ENCODE results near the gene IL17D.

Gene IL17D

DNA sequence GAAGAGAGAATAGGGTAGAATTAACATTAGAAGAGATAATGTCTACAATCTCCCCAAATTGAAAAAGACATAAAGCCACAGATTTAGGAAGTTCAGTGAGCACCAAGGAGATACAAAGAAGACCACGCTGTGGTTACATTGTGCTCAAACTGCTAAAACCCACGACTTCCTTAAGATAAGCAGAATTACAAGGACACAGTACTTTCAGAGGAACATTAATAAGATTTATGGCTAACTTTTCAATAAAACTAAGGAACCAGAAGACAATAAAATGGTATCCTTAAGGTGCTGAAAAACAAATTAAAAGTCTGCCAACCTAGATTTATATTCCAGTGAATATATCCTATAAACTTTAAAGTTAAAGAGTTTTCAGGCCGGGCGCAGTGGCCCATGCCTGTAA lies 7.4 kb upstream of the IL17D start:
- DNase-seq, result no peak

DNA sequence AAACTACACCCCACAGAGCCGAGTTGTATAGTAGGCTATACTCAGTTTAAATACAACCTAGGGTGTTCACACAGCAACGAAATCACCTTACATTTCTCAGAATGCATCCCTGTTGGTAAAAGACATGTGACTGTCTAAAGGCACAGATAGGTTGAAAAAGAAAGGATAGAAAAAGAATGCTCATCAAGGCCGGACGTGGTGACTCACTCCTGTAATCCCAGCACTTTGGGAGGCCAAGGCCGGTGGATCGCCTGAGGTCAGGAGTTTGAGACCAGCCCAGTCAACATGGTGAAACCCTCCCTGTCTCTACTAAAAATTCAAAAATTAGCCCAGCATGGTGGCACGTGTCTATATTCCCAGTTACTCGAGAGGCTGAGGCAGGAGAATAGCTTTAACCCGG lies 3.8 kb upstream of the IL17D start:
- no peak for DNase-seq

DNA sequence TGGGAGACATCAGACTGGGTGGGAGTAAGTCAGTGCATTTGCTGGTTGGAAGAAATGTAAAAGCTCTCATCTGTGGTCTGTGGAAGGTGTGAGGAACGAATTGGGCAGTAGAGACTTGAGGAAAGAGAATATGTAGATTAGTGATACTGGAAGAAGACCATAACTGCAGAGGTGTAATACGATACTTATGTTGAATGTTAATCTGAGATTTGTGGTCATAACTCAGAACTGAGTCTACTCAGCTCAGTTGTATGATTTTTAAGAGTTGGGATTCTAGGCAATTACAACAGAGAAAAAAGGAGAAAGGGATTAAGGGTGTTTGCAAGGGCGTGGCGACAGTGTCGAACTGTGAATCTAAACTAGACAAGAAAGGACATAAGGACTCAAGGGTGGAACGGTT lies 3.2 kb upstream of the IL17D start:
- no peak for DNase-seq

DNA sequence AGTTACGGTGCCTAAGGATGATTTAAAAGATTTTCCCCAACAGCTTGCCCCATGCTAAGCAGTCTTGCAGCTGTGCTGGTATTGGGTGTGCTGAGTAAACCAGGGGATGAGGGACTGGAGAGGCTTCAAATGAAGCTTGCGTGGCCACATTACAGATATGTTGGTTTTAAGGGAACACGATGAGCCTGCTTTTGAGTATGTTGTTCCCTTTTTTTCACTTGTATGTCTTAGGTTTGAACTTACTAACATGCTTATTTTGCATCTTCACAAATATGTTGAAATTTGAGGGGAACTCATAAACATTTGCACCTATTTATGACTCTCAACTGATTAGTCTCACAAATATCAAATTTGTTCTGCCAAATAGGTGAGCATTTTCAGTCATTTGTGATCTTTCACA lies 2.0 kb upstream of the IL17D start:
- no peak for DNase-seq

DNA sequence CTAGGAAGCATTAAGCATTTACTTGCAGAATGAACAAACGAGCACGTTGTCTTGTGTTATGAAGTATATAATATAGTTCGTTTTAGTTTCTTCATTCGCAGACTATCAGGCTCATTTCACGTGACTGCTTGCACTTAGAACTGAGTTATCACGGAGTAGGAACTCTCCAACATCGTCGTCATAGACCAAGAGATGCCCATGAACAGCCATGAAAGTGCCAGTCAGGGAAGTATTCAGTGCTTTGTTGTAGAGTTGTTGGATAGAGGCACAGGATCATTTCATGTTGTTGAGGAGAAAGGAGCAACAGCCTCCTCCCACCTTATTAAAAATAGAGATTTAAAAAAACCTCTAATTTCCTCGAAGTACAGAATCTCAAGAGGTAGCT lies 977 bp upstream of the IL17D start:
- DNase-seq, result no peak

DNA sequence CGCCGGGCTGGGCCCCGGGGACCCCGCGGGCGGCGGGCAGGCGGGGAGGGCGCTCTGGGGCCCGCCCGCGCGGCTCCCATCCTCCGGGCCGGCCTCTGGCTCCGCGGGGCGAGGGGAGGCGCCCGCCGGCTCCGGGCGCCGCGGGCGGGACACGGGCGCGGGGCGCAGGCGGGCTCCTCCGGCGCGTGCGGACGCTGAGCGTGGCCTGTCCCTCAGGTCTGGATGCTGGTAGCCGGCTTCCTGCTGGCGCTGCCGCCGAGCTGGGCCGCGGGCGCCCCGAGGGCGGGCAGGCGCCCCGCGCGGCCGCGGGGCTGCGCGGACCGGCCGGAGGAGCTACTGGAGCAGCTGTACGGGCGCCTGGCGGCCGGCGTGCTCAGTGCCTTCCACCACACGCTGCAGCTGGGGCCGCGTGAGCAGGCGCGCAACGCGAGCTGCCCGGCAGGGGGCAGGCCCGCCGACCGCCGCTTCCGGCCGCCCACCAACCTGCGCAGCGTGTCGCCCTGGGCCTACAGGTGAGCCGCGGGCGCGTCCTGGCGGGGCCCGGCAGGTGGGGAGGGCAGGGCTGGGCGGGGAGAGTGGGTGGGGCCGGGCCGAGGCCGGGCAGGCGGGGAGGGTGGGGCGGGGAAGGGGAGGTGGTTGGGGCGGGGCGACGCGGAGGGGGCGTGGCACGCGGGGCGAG lies 420 bp downstream of the IL17D start:
- peak; percentile 49 to 64 for DNase-seq

DNA sequence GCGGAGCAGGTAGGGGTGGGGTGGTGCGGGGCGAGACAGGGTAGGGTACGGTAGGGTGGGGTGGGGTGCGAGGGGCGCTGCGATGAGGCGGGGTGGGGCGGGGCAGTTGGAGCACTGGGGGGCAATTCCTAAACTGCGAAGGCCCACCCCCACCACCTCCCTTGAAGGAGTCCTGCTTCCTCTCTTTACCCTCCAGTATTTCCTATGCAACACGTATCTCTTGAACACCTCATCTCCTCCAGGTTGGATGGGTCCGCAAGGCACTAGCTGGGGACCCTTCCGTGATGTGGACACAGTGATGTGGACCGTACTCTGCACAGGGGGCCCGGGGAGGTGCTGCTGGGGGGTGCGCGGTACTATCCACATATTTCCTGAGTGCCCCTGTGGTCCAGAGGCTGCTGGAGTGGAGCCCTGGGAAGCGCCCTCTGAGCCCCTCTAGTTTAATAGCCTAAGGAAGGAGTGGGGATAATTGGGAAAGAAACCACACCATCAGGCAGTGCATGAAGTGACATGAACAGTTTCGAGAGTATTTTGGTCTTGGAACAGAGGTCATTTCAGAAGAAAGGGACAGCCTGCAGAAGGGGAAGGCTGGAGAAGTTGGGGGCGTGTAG lies 1.1 kb downstream of the IL17D start:
- no peak for DNase-seq

DNA sequence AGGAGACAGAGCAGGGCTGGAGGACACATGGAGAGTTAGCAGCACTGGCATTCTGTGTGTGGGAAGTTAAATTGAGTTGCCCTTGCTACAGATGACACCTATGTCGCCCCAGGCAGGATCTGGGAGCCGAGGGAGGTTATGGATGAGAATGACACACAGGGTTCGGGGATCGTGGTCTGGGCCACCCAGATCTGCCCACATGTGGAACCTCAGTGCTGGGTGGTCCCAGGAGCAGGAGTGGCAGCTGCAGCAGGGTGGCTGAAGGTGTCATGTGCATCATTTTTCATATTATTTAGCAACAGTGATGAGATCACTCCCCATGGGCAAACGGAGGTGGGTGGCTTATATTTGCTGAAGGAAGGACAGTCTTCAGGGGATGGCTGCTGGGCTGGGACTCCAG lies 3.2 kb downstream of the IL17D start:
- DNase-seq, result no peak

DNA sequence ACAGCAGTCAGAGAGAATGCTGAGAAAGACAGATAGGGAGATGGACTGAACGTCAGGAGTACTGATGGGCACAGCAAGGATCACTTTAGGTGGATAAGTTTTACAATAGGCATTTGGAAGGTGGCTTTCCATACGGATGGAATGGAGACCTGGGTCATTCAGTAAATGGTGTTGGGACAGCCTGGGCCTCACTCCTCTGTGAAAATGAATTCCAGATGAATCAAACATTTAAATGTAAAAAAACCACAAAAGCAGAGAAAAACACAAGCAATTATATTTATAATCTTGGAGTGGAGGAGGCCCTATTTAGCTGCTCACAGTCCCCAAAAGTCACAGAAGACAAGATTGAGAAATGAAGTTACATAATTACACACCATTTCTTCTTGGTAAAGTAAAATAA lies 4.7 kb downstream of the IL17D start:
- no peak for DNase-seq

DNA sequence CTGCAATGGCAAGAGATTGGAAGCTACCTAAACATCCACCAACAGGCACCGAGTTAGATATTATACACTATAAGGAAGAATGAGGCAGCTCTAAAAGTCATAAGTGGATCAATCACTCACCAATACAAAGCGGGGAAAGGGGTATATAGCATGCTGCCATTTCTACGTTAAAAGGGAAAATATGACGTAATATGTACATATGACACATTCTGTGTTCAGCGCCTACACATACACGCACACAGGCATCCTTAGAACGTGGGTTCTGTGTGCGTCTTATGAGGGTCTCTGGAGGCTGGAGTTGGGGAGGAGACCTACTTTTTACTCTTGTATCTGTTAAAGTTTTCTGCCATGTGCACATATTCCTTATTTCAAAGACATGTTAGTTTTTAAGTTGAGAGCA lies 5.9 kb downstream of the IL17D start:
- DNase-seq, result no peak

DNA sequence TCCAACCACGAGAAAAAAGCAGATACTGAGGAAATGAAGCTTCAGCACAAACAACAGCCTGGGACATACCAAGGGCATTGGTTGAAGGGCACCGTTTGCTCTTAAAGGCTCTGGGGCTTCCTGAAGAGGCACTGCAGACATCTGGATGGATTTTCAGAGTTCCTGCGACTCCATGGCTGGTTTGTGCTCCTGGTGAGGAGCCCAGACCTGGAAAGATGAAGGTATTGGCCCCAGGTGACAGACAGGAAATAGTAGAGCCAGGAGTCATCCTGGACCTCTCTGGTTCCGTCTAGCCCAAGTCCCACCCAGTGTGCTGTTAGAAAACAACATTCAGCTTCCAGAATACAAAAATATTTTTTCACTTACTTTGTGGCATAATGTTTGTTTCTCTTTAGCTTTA lies 6.3 kb downstream of the IL17D start:
- DNase-seq, result no peak

DNA sequence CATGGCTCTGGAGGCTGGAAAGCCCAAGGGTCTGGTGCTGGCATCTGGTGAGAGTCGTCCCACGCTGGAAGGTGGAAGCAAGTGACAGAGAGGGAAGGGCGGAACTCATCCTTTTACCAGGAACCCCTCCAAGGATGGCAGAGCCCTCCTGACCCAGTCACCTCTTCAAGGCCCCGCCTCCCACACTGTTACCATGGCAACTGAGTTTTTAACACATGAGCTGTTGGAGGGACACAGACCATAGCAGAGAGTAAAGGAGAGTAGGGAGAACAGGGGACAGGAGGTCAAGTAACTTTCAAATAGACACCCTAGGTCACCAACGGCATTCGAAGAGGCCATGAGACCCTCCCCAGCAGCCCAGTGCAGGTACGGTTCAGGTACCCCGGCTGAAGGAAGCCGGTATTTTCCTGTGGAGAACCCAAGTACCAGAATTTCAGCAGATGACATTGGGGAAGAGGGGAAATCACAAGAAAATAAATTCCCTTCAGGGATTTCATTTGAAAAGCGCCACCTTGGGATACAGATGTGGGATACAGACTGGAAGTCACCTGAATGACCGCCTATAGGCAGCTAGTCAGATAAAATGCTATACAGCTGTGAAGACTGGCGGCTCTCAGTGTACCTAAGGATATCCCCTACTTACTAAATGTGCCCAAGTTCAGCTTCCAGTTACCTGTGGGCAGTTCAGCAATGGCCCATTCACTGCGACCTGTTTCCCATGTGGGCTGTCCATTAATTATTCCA lies 8.0 kb downstream of the IL17D start:
- no peak for DNase-seq

DNA sequence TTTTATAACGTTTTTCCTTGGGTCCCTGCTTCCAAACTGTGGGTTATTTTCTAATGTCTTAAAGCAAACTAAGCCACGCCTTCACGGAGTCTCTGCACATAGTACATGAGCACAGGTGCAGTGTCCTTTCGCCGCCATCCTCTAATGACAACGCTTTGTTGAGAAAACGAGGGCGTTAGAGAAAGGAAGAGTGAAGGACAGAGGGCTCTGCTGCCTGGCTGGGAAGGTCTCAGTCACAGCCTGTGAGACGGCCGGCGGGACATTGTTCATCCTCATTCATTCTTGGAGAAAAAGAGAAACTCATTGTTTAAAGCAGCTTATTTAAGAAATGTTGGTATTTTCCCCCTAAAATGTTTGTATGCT lies 9.5 kb downstream of the IL17D start:
- no peak for DNase-seq

DNA sequence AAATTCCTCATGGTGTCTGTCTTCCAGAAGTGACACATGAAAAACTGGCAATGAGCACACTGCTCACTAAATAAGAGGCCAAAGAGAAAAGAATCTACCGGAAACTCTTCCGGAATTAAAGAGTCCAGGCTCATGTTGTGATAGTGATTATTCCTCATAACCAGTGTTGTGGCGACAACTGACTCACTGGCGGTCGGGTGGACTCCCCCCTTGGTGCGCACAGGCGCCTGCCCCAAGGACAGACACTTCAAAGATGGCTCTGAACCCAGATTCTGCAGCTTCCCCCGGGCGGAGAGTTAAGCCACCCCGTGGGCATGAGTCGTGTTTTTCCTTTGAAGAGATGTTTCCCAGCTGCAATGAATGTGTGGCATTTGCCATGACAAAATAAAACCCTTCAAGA lies 10.3 kb downstream of the IL17D start:
- DNase-seq, result no peak

DNA sequence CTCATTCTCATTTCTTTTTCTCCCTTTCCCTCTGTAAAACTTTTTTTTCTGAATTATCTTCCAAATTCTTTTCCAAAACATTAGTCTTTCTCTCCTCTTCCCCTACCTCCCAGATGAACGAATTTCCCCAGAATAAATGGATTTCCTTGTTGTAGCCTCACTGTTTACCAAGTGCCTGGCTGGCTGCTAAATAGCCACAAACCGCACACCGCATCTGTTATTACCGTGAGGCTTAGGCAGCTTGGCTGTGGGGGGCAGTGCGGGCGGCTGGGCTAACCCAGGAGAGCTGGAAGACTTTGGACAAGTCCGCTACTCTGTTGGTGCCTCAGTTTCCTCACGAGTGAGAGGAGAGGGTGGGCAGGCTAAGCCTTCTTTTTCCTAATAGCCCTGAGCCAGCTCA lies 10.7 kb downstream of the IL17D start:
- DNase-seq, result no peak

DNA sequence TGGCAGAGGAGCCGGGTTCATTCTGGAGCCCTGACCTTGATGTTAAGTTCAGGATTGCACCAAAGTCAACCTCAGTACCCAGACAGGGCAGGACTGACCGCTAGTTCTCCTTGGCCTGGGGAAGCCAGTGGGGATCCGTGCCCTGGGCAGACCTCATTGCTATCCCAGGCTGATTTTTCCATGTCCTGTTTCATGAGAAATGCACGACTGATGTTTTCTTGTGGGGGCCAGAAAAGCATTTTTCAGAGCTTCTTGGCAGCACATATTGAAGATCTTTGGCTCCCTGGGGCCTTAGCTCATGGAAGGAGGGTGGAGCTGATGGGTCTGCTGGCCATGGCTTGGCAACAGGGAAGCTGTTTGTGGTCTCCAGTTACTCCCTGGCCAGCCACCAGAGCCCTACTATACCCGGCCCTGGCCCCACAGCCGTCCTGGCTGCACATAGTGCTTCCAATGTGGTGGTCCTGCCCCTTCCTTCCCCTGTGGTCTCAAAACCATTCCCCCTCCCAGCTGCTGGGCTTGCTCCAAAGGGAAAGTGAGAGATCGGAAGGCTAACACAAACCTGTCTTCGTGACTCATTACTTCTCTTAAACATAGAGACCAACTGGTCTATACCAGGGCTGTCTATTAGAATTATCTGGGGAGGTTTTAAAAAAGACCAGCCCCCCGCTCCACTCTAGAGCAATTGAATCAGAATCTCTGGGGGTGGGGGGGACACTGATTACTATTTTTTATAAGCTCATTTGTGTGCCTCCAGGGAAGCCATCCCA lies 11.2 kb downstream of the IL17D start:
- DNase-seq, result no peak

DNA sequence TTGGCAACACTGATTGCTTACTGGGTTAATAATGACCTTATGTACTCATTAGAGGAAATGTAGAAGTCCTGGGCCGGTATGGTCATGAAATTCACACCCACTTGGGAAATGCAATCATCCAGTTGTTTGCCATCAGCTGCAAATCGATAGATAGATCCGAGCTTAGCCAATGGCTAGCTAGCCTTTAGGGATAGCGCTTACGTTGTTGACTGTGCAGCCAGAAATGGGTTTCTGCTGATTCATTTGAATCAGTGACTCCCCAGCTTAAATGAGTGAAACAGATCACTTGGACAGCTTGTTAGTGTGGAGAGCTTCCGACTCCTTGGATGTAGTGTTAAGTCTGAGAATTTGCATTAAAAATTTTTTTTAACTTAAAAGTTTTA lies 11.8 kb downstream of the IL17D start:
- no peak for DNase-seq

DNA sequence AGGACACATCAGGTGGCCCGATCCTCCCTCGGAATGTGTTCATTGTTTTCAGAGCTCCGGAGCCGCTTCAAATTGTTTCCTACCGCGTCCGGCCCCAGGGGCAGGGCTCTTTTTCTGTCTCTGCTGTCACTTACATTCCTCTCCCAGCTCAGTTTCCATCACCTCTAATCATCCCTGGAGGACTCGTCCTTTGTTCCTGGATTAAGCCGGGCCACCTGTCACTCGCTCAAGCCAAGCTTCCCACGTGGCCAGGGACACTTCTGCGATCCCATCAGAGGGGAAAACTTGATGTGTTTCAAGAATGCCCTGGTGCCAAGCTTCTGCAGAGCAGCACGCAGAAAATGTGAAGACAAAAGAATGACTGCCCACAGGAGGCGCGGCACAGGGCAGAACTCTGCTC lies 13.5 kb downstream of the IL17D start:
- DNase-seq, result no peak

DNA sequence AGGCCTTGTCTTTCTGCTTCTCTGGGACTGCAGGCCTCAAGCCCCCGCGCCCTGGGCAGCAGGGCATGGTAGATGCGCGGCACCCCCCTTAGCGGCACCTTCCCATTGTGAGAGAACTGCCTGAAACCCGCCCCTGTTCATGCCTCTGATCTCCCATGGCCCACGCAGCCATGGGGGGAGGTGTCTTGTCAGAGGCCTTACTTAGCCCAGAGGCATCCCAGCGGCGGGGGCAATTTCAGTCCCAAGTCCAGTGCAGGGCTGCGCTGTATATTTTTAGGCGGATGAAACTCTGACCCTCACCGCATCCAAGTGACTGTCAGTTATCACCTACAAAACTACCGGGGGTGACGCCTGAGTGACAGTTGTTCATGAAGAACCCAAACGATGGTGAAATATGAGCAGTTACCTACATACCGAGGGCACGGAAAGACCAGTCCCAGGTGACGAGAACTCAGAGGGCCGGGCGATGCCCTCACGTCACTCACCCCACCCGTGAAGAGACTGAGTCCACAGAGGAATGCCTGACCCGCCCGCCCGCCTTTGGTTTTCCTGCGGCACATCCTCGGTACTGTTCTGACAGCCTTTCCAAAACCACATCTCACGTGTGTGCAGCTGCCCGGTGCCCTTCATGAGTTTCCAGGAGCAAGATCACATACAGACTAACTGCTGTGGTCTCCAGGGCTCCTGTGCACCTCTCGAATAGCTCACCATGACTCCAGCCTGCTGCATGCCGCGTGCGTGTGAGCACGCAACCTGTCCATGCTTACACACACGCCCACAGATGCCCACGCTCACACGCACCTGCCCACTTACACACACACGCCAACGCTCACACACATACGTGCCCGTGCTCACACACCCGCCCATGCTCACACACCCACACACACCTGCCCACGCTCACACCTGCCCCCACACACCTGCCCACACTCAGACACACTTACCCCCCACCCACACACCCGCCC lies 14.4 kb downstream of the IL17D start:
- no peak for DNase-seq

DNA sequence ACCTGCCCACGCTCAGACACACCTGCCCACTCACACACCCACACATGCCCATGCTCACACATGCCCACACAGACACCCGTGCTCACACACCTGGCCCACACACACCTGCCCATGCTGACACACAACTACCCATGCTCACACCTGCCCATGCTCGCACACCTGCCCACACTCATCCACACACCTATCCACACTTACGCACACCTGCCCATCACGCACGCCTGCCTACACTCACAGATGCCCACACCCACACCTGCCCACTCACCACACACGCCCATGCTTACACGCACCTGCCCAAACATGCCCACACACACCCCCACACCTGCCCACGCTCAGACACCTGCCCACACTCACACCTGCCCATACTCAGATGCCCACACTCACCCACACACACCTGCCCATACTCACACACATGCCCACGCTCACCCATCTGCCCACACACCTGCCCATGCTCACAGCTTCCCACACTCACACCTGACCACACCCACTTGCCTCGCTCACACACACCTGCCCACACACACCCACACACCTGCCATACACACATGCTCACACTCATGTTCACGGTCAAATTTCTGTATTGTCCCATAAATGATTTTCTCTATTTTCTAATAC lies 15.6 kb downstream of the IL17D start:
- DNase-seq, result no peak

DNA sequence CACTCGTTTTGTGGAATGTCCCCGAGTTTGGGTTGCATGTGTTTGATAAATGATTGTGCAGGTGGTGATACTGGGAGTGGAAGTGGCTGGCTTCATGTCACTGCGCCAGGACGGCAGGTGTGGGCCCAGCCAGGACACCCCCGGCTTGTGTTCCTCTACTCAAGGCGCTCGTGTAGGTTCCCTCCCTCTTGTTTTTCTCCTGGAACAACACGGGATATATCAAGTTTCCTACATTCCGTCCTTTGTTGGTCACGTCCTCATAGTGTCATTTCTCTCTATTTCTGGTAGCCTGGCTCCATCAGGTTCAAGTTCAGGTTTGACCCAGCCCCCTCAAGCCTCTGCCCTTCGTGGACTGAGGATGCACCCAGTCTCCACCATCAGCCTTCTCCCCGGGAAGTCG lies 16.3 kb downstream of the IL17D start:
- no peak for DNase-seq

DNA sequence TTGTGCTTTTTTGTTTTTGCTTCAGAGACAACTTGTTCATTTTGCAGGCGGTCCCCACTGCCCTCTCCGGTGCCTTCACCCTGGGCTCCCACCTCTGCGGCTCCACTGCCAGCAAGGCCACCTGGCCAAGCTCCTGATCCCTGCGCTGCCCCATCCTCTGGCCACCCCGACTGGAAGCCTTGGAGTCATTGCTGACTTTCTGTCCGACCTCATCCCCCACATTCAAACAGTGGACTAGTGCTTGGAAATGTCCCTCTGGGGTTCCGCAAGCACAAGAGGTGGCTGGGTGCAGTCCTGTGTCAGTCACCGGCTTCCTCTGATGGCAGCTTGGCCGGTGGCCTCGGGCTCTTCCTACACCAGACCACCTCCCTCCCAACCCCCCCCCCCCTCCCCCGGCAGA lies 17.0 kb downstream of the IL17D start:
- DNase-seq, result no peak
